ENCODE measurements around the gene USP15. TPM values are rescaled to one million over a fixed set of nuclear protein-coding genes. Genes with fewer than 3 reads are reported as not detected.

USP15 gene
- total and polyA plus RNA-seq, 2 of the 4 experiments (the other 2 are of a cell fraction) = 28.5 to 49.6 TPM

- in situ Hi-C loops (cut with MboI; ENCODE audit: low sequenced_read_pairs) = no loop called here
- Histone ChIP-seq H3K4ac (ENCODE audit: low read depth, low read length) (no peak overlapping the region), H2AK5ac (ENCODE audit: low read depth, low read length) (no peak overlapping the region), H3K27ac (ENCODE audit: insufficient read depth, low read length) (no peak overlapping the region), H3K4me2 (ENCODE audit: low read depth, low read length) (no peak overlapping the region), H3K9ac (ENCODE audit: low read depth, low read length) (no peak overlapping the region), H3K9me3 (ENCODE audit: control insufficient read depth, insufficient read depth, low read length) (no peaks in the 10 kb centered on the region), H3K18ac (ENCODE audit: low read depth, low read length) (no peak overlapping the region), H3K27me3 (ENCODE audit: control insufficient read depth, insufficient read depth, low read length) (no peaks in the 10 kb centered on the region), H2AK9ac (replicated peaks; ENCODE audit: low read depth, low read length, poor library complexity) (no peak overlapping the region), H3K79me1 (ENCODE audit: low read depth in 1 of 2, low read length in 2 of 2) (peaks cover 21 to 65% of the 10 kb centered on the region in 2 experiments), H2BK5ac (ENCODE audit: low read depth, low read length, poor library complexity, severe bottlenecking) (no peak overlapping the region), H3K14ac (replicated peaks; ENCODE audit: low read depth, low read length) (no peak overlapping the region), H4K8ac (ENCODE audit: low read depth in 2 of 2, low read length in 2 of 2) (no peak overlapping the region), H4K20me1 (ENCODE audit: insufficient read depth, low read length) (peaks cover 54% of the 10 kb centered on the region), H3K23ac (ENCODE audit: low read depth, low read length) (no peak overlapping the region), H3K4me3 (ENCODE audit: insufficient read depth, low read depth, low read length) (no peak overlapping the region), H2BK120ac (ENCODE audit: low read depth, low read length) (no peak overlapping the region), H3K36me3 (ENCODE audit: control insufficient read depth, insufficient read depth, low read length) (no peaks in the 10 kb centered on the region), H3K4me1 (ENCODE audit: control insufficient read depth, insufficient read depth, low read length) (peaks cover under 1% of the 10 kb centered on the region; the same call in 1 of the 2 replicates), H4K5ac (ENCODE audit: low read depth, low read length) (no peak overlapping the region), H2BK20ac (ENCODE audit: low read depth, low read length) (no peak overlapping the region), H2BK15ac (ENCODE audit: low read depth, low read length) (no peak overlapping the region), H3K56ac (ENCODE audit: extremely low read depth, insufficient read depth, low read length) (no peak overlapping the region), H3K9me1 (ENCODE audit: insufficient read depth, low read length) (peaks cover 3% of the 10 kb centered on the region; the same call in 1 of the 2 replicates), H2AFZ (replicated peaks; ENCODE audit: low read length, poor library complexity) (no peak overlapping the region), H4K91ac (ENCODE audit: insufficient read depth, low read depth, low read length) (no peak overlapping the region)
- WGBS, 2 experiments (ENCODE audit: extremely low coverage in 2 of 2, insufficient read length in 1 of 2) = no CpG with 5 or more reads among the region's 1 CpG
- ChIA-PET POLR2A (ENCODE audit: unreplicated experiment) (no interaction called here), CTCF (no interaction called here)
- no peak for TF ChIP-seq CEBPB (IDR thresholded peaks at IDR 0.05; ENCODE audit: low read depth, low read length)
- no peak for TF ChIP-seq ELK1 (IDR thresholded peaks at IDR 0.05; ENCODE audit: borderline replicate concordance, low read depth, low read length)
- TF ChIP-seq MAFK (IDR thresholded peaks at IDR 0.05; ENCODE audit: low read depth, low read length) = no peak
- no peak for TF ChIP-seq MXI1 (IDR thresholded peaks at IDR 0.05; ENCODE audit: borderline replicate concordance, low read depth, low read length)
- TF ChIP-seq POLR2A (IDR thresholded peaks at IDR 0.05; ENCODE audit: low read depth, low read length) = no peak
- no peak for TF ChIP-seq RCOR1 (IDR thresholded peaks at IDR 0.05; ENCODE audit: insufficient replicate concordance, low read length)
- intact Hi-C loops (cut with micrococcal nuclease) = loop anchor here (5.0 kb wide), 1 partner anchor 33 kb away; no protein-coding TSS in a partner anchor
- BruUV-seq (replicated peaks) = no TSS peak
- dilution Hi-C loops (cut with HindIII; ENCODE audit: low sequenced_read_pairs, unreplicated experiment) = no loop called here
- DNase-seq (no peak), ATAC-seq (ENCODE audit: low read depth) (no peak)
Observed at GRCh38 chr12:62279058-62279457, 18.9 kb downstream of the USP15 start.

All from IMR-90 (cell line).